ENCODE results near the gene STON2. TPM values are rescaled to one million over a fixed set of nuclear protein-coding genes. Genes with fewer than 3 reads are reported as not detected.

Gene STON2
- total RNA-seq, 3 donors from 2014 or later (not counting 1 experiment from before 2014, with no cell fraction given): 1.7 to 4.8 (median 3.8) TPM

DNA sequence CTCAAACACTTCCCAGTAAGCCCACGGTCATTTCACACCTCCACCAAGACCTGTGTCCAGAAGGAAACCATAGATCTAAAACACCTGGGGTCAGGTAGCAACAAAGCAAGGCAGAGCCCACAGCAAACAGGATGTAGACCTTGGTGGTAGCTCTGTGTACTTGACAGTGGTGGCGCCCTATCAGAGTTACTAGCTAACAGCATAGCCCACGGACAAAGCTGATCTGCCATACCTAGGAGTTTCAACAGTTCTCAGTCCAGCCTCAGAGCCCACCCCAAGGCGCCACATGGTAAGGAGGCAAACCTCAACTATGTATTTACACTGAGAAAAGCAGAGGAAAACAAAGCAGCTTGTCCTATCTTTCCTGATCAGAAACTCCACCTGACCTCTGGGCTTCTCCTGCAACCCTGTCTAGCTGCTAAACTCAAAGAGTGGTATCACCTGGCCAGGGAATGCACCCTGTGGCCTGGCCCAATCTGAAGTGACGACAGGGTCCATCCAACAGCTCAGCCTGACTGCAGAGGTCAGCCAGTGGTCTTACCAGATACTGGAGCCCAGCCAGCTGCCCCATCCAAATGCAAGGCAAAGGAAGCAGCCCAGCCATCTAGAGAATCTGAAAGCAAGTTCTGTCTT, 46.3 kb downstream of the STON2 start:
- Mint-ChIP-seq H3K36me3 (no peaks in the 10 kb centered on the region), H3K27me3 (ENCODE audit: low read depth in 2 of 2) (peaks cover 0 to 3% of the 10 kb centered on the region in 2 donors), H3K27ac (no peak overlapping the region), H3K9me3 (peaks cover 4 to 5% of the 10 kb centered on the region in 2 donors), H3K4me1 (no peaks in the 10 kb centered on the region), H3K4me3 (no peak overlapping the region)
- Histone ChIP-seq H3K27ac (ENCODE audit: low read length) (no peak overlapping the region), H3K27me3 (ENCODE audit: control insufficient read depth, insufficient read depth, low read length) (no peaks in the 10 kb centered on the region), H3K9me3 (ENCODE audit: control insufficient read depth, insufficient read depth, low read length) (peaks cover 3% of the 10 kb centered on the region), H3K4me1 (ENCODE audit: control insufficient read depth, insufficient read depth, low read length) (no peaks in the 10 kb centered on the region), H3K4me3 (ENCODE audit: low read length) (no peak overlapping the region), H3K36me3 (ENCODE audit: control insufficient read depth, insufficient read depth, low read length) (no peaks in the 10 kb centered on the region)
- TF ChIP-seq, protein P1, sequence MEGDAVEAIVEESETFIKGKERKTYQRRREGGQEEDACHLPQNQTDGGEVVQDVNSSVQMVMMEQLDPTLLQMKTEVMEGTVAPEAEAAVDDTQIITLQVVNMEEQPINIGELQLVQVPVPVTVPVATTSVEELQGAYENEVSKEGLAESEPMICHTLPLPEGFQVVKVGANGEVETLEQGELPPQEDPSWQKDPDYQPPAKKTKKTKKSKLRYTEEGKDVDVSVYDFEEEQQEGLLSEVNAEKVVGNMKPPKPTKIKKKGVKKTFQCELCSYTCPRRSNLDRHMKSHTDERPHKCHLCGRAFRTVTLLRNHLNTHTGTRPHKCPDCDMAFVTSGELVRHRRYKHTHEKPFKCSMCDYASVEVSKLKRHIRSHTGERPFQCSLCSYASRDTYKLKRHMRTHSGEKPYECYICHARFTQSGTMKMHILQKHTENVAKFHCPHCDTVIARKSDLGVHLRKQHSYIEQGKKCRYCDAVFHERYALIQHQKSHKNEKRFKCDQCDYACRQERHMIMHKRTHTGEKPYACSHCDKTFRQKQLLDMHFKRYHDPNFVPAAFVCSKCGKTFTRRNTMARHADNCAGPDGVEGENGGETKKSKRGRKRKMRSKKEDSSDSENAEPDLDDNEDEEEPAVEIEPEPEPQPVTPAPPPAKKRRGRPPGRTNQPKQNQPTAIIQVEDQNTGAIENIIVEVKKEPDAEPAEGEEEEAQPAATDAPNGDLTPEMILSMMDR (IDR thresholded peaks at IDR 0.05): no peak
- no peak for DNase-seq
- intact Hi-C loops (cut with micrococcal nuclease): no loop called here
- 85% methylated on average over 5 of the region's 5 CpGs for WGBS (ENCODE audit: insufficient coverage)
- ATAC-seq: no peak

DNA sequence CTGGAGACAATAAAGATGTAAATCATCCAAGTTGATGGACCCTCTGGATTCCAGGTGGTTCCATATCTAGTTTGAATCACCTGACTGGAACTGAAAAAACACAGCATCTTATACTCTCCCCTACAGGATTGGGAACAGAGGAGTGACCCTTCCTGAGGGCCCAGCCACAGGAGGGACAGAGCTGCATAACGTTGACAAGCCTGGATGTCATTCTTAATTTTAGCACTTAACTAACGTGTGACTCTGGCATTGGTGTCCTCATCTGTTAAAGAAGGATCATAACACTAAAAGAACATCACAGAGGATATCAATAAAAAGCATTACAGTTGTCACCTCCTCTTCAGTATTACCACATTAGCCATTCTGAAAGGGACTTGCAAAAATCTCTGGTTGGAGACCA, 47.7 kb downstream of the STON2 start:
- no peaks in the 10 kb centered on the region for H3K36me3 ChIP-seq (ENCODE audit: control insufficient read depth, insufficient read depth, low read length)
- no peaks in the 10 kb centered on the region for H3K4me1 ChIP-seq (ENCODE audit: control insufficient read depth, insufficient read depth, low read length)
- H3K4me3 Mint-ChIP-seq: no peak overlapping the region
- peaks cover 3% of the 10 kb centered on the region for H3K9me3 ChIP-seq (ENCODE audit: control insufficient read depth, insufficient read depth, low read length)
- intact Hi-C loops (cut with micrococcal nuclease): no loop called here
- TF ChIP-seq, protein P1 (IDR thresholded peaks at IDR 0.05): no peak
- H3K27ac ChIP-seq (ENCODE audit: low read length): no peak overlapping the region
- no peaks in the 10 kb centered on the region for H3K27me3 ChIP-seq (ENCODE audit: control insufficient read depth, insufficient read depth, low read length)
- no peaks in the 10 kb centered on the region for H3K36me3 Mint-ChIP-seq
- no peaks in the 10 kb centered on the region for H3K27me3 Mint-ChIP-seq (ENCODE audit: low read depth in 2 of 2)
- 83% methylated on average over 2 of the region's 2 CpGs for WGBS (ENCODE audit: insufficient coverage)
- H3K4me1 Mint-ChIP-seq: no peaks in the 10 kb centered on the region
- DNase-seq: no peak
- H3K4me3 ChIP-seq (ENCODE audit: low read length): no peak overlapping the region
- H3K27ac Mint-ChIP-seq: no peak overlapping the region
- peaks cover 3 to 4% of the 10 kb centered on the region in 2 donors for H3K9me3 Mint-ChIP-seq
- no peak for ATAC-seq

DNA sequence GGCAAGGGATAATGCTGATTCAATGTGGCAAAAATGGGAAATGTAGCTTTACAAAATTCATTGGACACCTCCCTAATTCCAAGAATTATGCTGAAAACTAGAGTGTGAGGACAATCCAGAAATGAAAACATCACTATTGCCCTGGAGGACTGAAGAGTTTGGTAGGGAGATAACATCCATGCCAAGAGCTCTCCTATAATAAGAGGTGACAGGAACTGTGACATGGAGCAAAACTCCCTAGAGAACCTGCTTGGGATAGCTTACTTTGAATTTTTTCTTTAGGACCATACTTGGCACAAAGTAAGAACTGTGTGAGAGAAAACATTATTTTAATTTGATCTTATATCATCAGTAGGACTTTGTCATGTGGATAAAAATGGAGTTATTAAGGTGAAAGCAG, 48.9 kb downstream of the STON2 start:
- intact Hi-C loops (cut with micrococcal nuclease): no loop called here
- peaks cover 0 to 4% of the 10 kb centered on the region in 2 donors for H3K27me3 Mint-ChIP-seq (ENCODE audit: low read depth in 2 of 2)
- no peak overlapping the region for H3K4me3 Mint-ChIP-seq

More for the DNA sequence above, 48.9 kb downstream of the STON2 start:
- Mint-ChIP-seq H3K36me3 (no peaks in the 10 kb centered on the region), H3K9me3 (peaks cover 3 to 4% of the 10 kb centered on the region in 2 donors), H3K27ac (no peak overlapping the region), H3K4me1 (no peaks in the 10 kb centered on the region)
- Histone ChIP-seq H3K27ac (ENCODE audit: low read length) (no peak overlapping the region), H3K4me1 (ENCODE audit: control insufficient read depth, insufficient read depth, low read length) (no peaks in the 10 kb centered on the region), H3K27me3 (ENCODE audit: control insufficient read depth, insufficient read depth, low read length) (no peaks in the 10 kb centered on the region), H3K4me3 (ENCODE audit: low read length) (no peak overlapping the region), H3K9me3 (ENCODE audit: control insufficient read depth, insufficient read depth, low read length) (peaks cover 3% of the 10 kb centered on the region), H3K36me3 (ENCODE audit: control insufficient read depth, insufficient read depth, low read length) (no peaks in the 10 kb centered on the region)
- DNase-seq: no peak
- ATAC-seq: no peak
- TF ChIP-seq, protein P1 (IDR thresholded peaks at IDR 0.05): no peak
